ENCODE measurements around the gene RCBTB1. TPM values are rescaled to one million over a fixed set of nuclear protein-coding genes. Genes with fewer than 3 reads are reported as not detected.

RCBTB1 gene
- polyA plus RNA-seq, 1 donor (not counting 4 experiments of a cell fraction or from before 2014, with no cell fraction given): 26.9 TPM

GRCh38 chr13:49561062-49561410, 24.3 kb downstream of the RCBTB1 start:
- no peak for DNase-seq (ENCODE audit: low read depth, low spot score)
- peaks cover 6 to 8% of the 10 kb centered on the region in 2 experiments for H3K36me3 ChIP-seq (ENCODE audit: control insufficient read depth in 2 of 2, extremely low read depth in 1 of 2, insufficient read depth in 2 of 2, low read length in 2 of 2)
- dilution Hi-C loops (cut with MboI; ENCODE audit: extremely low pct_ligation_motif_present, low sequenced_read_pairs): no loop called here

GRCh38 chr13:49560270-49561061, 24.9 kb downstream of the RCBTB1 start:
- Histone ChIP-seq H2AFZ (ENCODE audit: control insufficient read depth, low read length) (no peak overlapping the region), H4K20me1 (ENCODE audit: control insufficient read depth, extremely low read depth, insufficient read depth, low read length) (no peaks in the 10 kb centered on the region), H3K9ac (ENCODE audit: control insufficient read depth, extremely low read depth, insufficient read depth, low read length) (no peak overlapping the region), H3K27ac (ENCODE audit: control insufficient read depth, insufficient read depth, low read length) (no peak overlapping the region), H3K9me1 (ENCODE audit: control insufficient read depth, extremely low read depth, insufficient read depth, low read length) (no peaks in the 10 kb centered on the region), H3K27me3 (ENCODE audit: control insufficient read depth, extremely low read depth, insufficient read depth, low read length) (no peaks in the 10 kb centered on the region), H3K36me3 (ENCODE audit: control insufficient read depth in 2 of 2, extremely low read depth in 1 of 2, insufficient read depth in 2 of 2, low read length in 2 of 2) (peaks cover 6 to 10% of the 10 kb centered on the region in 2 experiments), H3K4me3 (ENCODE audit: control insufficient read depth in 2 of 3, extremely low read depth in 1 of 3, insufficient read depth in 2 of 3, low read depth in 1 of 3, low read length in 3 of 3) (no peak overlapping the region), H3K4me2 (ENCODE audit: control insufficient read depth, extremely low read depth, insufficient read depth, low read depth, low read length) (no peak overlapping the region), H3K4me1 (ENCODE audit: control insufficient read depth, extremely low read depth, insufficient read depth, low read length) (peaks cover 4% of the 10 kb centered on the region), H3K79me2 (ENCODE audit: control insufficient read depth, insufficient read depth, low read length) (no peaks in the 10 kb centered on the region), H3K9me3 (ENCODE audit: control insufficient read depth, low read depth, low read length) (no peaks in the 10 kb centered on the region)
- DNase-seq (ENCODE audit: low read depth, low spot score) (no peak), FAIRE-seq (no peak)
- TF ChIP-seq EZH2 (IDR thresholded peaks at IDR 0.05; ENCODE audit: low read length): no peak
- TF ChIP-seq CTCF (optimal IDR thresholded peaks at IDR 0.05 in 1 of 3, IDR thresholded peaks at IDR 0.05 in 1 of 3, conservative IDR thresholded peaks at IDR 0.05 in 1 of 3; ENCODE audit: extremely low read depth in 1 of 3, insufficient read depth in 2 of 3, low read length in 3 of 3): peak; percentile 11 to 33 (median 30)
- dilution Hi-C loops (cut with MboI; ENCODE audit: extremely low pct_ligation_motif_present, low sequenced_read_pairs): no loop called here

More at GRCh38 chr13:49561062-49561410, 24.3 kb downstream of the RCBTB1 start:
- Histone ChIP-seq H3K79me2 (ENCODE audit: control insufficient read depth, insufficient read depth, low read length) (no peaks in the 10 kb centered on the region), H3K4me2 (ENCODE audit: control insufficient read depth, extremely low read depth, insufficient read depth, low read depth, low read length) (no peak overlapping the region), H2AFZ (ENCODE audit: control insufficient read depth, low read length) (no peak overlapping the region), H3K27ac (ENCODE audit: control insufficient read depth, insufficient read depth, low read length) (no peak overlapping the region), H3K27me3 (ENCODE audit: control insufficient read depth, extremely low read depth, insufficient read depth, low read length) (no peaks in the 10 kb centered on the region), H3K9me1 (ENCODE audit: control insufficient read depth, extremely low read depth, insufficient read depth, low read length) (no peaks in the 10 kb centered on the region), H3K4me3 (ENCODE audit: control insufficient read depth in 2 of 3, extremely low read depth in 1 of 3, insufficient read depth in 2 of 3, low read depth in 1 of 3, low read length in 3 of 3) (no peak overlapping the region), H3K4me1 (ENCODE audit: control insufficient read depth, extremely low read depth, insufficient read depth, low read length) (peaks cover 4% of the 10 kb centered on the region), H4K20me1 (ENCODE audit: control insufficient read depth, extremely low read depth, insufficient read depth, low read length) (no peaks in the 10 kb centered on the region), H3K9ac (ENCODE audit: control insufficient read depth, extremely low read depth, insufficient read depth, low read length) (no peak overlapping the region), H3K9me3 (ENCODE audit: control insufficient read depth, low read depth, low read length) (no peaks in the 10 kb centered on the region)
- no peak for FAIRE-seq
- TF ChIP-seq EZH2 (IDR thresholded peaks at IDR 0.05; ENCODE audit: low read length) (no peak), CTCF (optimal IDR thresholded peaks at IDR 0.05 in 1 of 3, IDR thresholded peaks at IDR 0.05 in 1 of 3, conservative IDR thresholded peaks at IDR 0.05 in 1 of 3; ENCODE audit: extremely low read depth in 1 of 3, insufficient read depth in 2 of 3, low read length in 3 of 3) (no peak)

Measured in keratinocyte (primary cell).